Lung (tissue), 12 donors: ENCODE measurements around the gene MYO5B. TPM values are rescaled to one million over a fixed set of nuclear protein-coding genes. Genes with fewer than 3 reads are reported as not detected.

Experiments used
- ATAC-seq: fragments of 200-7000 bp; cut with Tn5 transposase; one replicate; pipeline ENCODE4 v1.9.1; 2020; ENCODE audit warnings: moderate number of reproducible peaks; ENCODE audit not compliant: insufficient read depth, low FRiP score
- DNase-seq, 3 donors: peaks; one replicate each; pipeline ENCODE4 v3.0.0-alpha.2; 2013 to 2017
- H3K27ac ChIP-seq, 2 donors: one replicate each; pipeline ENCODE4 v1.5.1; 2013; ENCODE audit warnings: mild to moderate bottlenecking in 2 of 2, moderate library complexity in 2 of 2, control low read depth in 1 of 2, inconsistent platforms in 1 of 2, low read depth in 1 of 2, low read length in 1 of 2
- H3K27me3 ChIP-seq, 3 donors: one replicate each; pipeline ENCODE4 v1.5.1; 2013; ENCODE audit warnings: low read length in 2 of 3; ENCODE audit not compliant: control insufficient read depth in 3 of 3, insufficient read depth in 3 of 3
- H3K36me3 ChIP-seq, 4 donors: one replicate each; pipeline ENCODE4 v1.5.1; 2013; ENCODE audit warnings: low read length in 4 of 4, mild to moderate bottlenecking in 1 of 4, moderate library complexity in 1 of 4; ENCODE audit not compliant: control insufficient read depth in 4 of 4, insufficient read depth in 4 of 4
- H3K4me1 ChIP-seq, 5 donors: one replicate each; pipeline ENCODE4 v1.5.1; 2013; ENCODE audit warnings: low read length in 5 of 5, mild to moderate bottlenecking in 2 of 5, moderate library complexity in 1 of 5; ENCODE audit not compliant: control insufficient read depth in 5 of 5, insufficient read depth in 5 of 5
- H3K4me3 ChIP-seq: one replicate; pipeline ENCODE4 v1.5.1; 2013; ENCODE audit warnings: mild to moderate bottlenecking, control low read depth, moderate library complexity
- H3K9ac ChIP-seq, 2 donors: one replicate each; pipeline ENCODE4 v1.5.1; 2013; ENCODE audit warnings: low read length in 2 of 2, control low read depth in 1 of 2; ENCODE audit not compliant: insufficient read depth in 1 of 2
- H3K9me3 ChIP-seq, 4 donors: one replicate each; pipeline ENCODE4 v1.5.1; 2013; ENCODE audit warnings: low read length in 3 of 4, mild to moderate bottlenecking in 1 of 4, moderate library complexity in 1 of 4; ENCODE audit not compliant: control insufficient read depth in 4 of 4, insufficient read depth in 3 of 4
- WGBS, 2 donors: extraction: QIAGEN DNeasy Blood & Tissue Kit; methylation state at CpG; one replicate each; pipeline ENCODE4 v1.1.7; 2013; 5-methylcytosine and 5-hydroxymethylcytosine counted together
- polyA plus RNA-seq, 2 donors: library from polyadenylated mRNA; stranded (reverse); fragments of 200-250 nt; gene quantifications; one replicate each; pipeline ENCODE4 v1.2.1, GENCODE V29; 2013
- total RNA-seq, 2 donors: library from RNA; depleted of rRNA in 1 of 2; stranded (reverse); fragments of >200 nt in 1 of 2; gene quantifications; one replicate each; pipeline ENCODE4 v1.2.1, GENCODE V29; 2014 to 2021
- TF ChIP-seq, protein P1 (sequence below): IDR thresholded peaks from 2 replicates; pipeline ENCODE4 v1.5.1; 2012; ENCODE audit warnings: mild to moderate bottlenecking; ENCODE audit errors: control extremely low read depth, extremely low read depth
- donor health status: control.
- donor health status: control.
- donor health status: Bipolar disorder and iron deficiency.
- donor health status: healthy.
- donor health status: DM: yes; HTN: yes; CAD: no.

Gene MYO5B
- total and polyA plus RNA-seq, 4 donors, result 9.7 to 25.6 (median 19.7) TPM

DNA sequence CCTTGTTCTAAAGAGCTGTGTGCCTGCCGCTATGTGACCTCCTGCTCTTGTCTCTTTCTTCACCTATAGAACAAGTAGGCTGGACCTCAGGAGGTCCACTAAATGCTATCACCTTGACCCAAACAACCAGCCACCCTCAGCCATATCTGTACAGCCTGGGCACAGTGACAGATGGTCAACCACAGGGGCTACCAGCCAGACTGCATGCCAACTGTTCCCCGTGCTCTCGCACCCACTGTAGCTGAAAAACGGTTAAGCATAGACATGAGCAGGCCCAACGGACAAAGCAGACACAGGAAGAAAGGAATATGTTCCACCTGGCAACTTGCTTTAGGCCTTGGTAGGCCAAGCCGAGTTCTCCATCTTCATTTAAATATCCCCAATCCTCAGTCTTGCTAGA, 338.5 kb downstream of the MYO5B start:
- H3K27ac ChIP-seq, result no peak overlapping the region
- 94 to 96% methylated on average over 6 of the region's 6 CpGs for WGBS, 2 donors
- no peaks in the 10 kb centered on the region for H3K9me3 ChIP-seq
- DNase-seq (no peak), ATAC-seq (no peak)
- no peaks in the 10 kb centered on the region for H3K27me3 ChIP-seq
- H3K4me1 ChIP-seq, result peaks cover 0 to 10% (median 0%) of the 10 kb centered on the region in 5 donors
- TF ChIP-seq, protein P1, sequence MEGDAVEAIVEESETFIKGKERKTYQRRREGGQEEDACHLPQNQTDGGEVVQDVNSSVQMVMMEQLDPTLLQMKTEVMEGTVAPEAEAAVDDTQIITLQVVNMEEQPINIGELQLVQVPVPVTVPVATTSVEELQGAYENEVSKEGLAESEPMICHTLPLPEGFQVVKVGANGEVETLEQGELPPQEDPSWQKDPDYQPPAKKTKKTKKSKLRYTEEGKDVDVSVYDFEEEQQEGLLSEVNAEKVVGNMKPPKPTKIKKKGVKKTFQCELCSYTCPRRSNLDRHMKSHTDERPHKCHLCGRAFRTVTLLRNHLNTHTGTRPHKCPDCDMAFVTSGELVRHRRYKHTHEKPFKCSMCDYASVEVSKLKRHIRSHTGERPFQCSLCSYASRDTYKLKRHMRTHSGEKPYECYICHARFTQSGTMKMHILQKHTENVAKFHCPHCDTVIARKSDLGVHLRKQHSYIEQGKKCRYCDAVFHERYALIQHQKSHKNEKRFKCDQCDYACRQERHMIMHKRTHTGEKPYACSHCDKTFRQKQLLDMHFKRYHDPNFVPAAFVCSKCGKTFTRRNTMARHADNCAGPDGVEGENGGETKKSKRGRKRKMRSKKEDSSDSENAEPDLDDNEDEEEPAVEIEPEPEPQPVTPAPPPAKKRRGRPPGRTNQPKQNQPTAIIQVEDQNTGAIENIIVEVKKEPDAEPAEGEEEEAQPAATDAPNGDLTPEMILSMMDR, result no peak
- no peak overlapping the region for H3K9ac ChIP-seq
- no peaks in the 10 kb centered on the region for H3K36me3 ChIP-seq
- H3K4me3 ChIP-seq, result no peak overlapping the region

DNA sequence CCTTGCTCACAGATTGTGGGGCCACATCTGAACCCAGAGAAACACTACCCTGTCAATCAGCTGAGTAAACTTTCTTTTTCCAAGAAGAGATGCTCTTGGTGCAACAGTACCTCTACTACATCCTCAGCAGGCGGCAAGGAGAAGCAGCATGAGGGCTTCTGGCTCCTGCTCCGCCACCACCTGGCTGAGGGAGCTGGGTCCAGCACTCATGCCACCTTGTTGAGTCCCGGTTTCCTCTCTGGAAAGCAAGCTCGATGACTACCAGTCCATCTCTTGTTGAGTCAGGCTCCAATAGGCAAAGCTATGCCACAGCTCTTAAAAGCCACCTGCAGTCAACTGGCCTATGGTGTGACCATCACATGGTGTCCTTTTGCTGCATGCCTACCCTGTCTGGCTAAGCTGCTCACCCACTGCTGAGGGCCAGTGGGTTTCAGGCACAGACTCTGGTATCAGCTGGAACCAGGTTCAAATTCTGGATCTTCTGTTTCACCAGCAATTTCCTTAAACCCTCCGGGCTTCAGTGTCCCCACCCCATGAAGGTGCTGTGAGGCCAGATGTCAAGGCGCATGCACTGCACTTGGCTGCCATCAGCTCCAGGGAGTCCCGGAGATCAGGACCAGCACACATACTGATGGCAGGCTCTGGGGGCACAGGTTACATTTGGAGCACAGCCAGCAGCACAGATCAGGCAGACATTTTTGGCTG, 339.1 kb downstream of the MYO5B start:
- peaks cover 0 to 10% (median 0%) of the 10 kb centered on the region in 5 donors for H3K4me1 ChIP-seq
- no peak for DNase-seq
- no peaks in the 10 kb centered on the region for H3K9me3 ChIP-seq
- H3K27me3 ChIP-seq, result no peaks in the 10 kb centered on the region
- no peak for ATAC-seq
- 95 to 96% methylated on average over 7 of the region's 7 CpGs for WGBS, 2 donors
- H3K27ac ChIP-seq, result no peak overlapping the region
- H3K36me3 ChIP-seq, result no peaks in the 10 kb centered on the region
- TF ChIP-seq, protein P1, result no peak
- H3K4me3 ChIP-seq, result no peak overlapping the region
- no peak overlapping the region for H3K9ac ChIP-seq

DNA sequence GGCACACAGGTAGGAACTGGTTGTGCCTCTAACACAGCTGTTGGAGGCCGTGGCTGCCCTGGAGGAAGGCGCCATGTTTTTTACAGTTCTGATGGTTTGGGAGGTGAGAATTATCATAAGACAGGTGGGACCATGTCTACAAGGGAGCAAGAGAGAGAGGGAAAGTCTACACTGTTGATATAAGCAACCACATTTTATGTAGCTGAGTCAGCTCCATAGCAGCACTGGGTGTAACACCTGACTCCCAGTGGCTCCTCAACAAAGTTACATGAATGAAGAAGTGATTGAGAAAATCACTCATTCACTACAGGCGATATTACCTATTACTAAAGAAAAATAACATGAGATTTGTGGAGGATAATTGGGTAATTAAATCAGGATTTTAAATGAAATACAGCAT, 340.3 kb downstream of the MYO5B start:
- no peak overlapping the region for H3K9ac ChIP-seq
- ATAC-seq, result no peak

More for the DNA sequence above, 340.3 kb downstream of the MYO5B start:
- Histone ChIP-seq H3K36me3 (no peaks in the 10 kb centered on the region), H3K4me1 (peaks cover 0 to 10% (median 0%) of the 10 kb centered on the region in 5 donors), H3K27me3 (no peaks in the 10 kb centered on the region), H3K4me3 (no peak overlapping the region), H3K27ac (no peak overlapping the region), H3K9me3 (no peaks in the 10 kb centered on the region)
- 92 to 96% methylated on average over 3 of the region's 3 CpGs for WGBS, 2 donors
- TF ChIP-seq, protein P1, result no peak
- no peak for DNase-seq
